OCI-LY7 (cell line): ENCODE data around the gene ABCC3. TPM values are rescaled to one million over a fixed set of nuclear protein-coding genes. Genes with fewer than 3 reads are reported as not detected.

Experiments used
- BruUV-seq: library from RNA; stranded (reverse); fragments of 400-500 nt; replicated peaks from 2 replicates; lab custom pipeline; 2021; lab: Mats Ljungman, UMichigan
- CTCF ChIA-PET: fragments of 300-600 bp; sonication (Branson Sonifier 250); formaldehyde crosslinking; loops from one replicate; lab custom pipeline; 2022; ENCODE audit warnings: antibody characterized with exemption; ENCODE audit not compliant: unreplicated experiment; lab: Charles Lee
- POLR2A ChIA-PET: fragments of 300-600 bp; sonication (Branson Sonifier 250); formaldehyde crosslinking; loops from one replicate; lab custom pipeline; 2022; ENCODE audit warnings: antibody characterized with exemption; lab: Charles Lee
- DNase-seq: peaks from one replicate; pipeline ENCODE4 v3.0.0-alpha.2; 2015; ENCODE audit warnings: low spot score
- H2AFZ ChIP-seq: fragments of 200-600 bp; sonication (generic), shearing (Covaris generic); 2 replicates; pipeline ENCODE4 v1.6.1; 2014; ENCODE audit warnings: mild to moderate bottlenecking, antibody characterized with exemption, low read length, moderate library complexity
- H3K27ac ChIP-seq: fragments of 200-600 bp; sonication (generic); 2 replicates; pipeline ENCODE4 v1.5.1; 2014; ENCODE audit warnings: mixed run types, low read depth, mild to moderate bottlenecking, moderate library complexity, low read length, inconsistent platforms; ENCODE audit not compliant: poor library complexity, severe bottlenecking
- H3K36me3 ChIP-seq: fragments of 200-600 bp; sonication (generic); 2 replicates; pipeline ENCODE4 v1.6.1; 2014; ENCODE audit warnings: mild to moderate bottlenecking, antibody characterized with exemption, low read length, moderate library complexity, mixed read lengths; ENCODE audit not compliant: insufficient read depth
- H3K4me1 ChIP-seq: fragments of 200-600 bp; sonication (generic); 2 replicates; pipeline ENCODE4 v1.5.1; 2014; ENCODE audit warnings: mild to moderate bottlenecking, low read length; ENCODE audit not compliant: insufficient read depth, poor library complexity, severe bottlenecking
- H3K4me2 ChIP-seq: fragments of 200-600 bp; sonication (generic); 2 replicates; pipeline ENCODE4 v1.6.1; 2014; ENCODE audit warnings: mild to moderate bottlenecking, low read length
- H3K4me3 ChIP-seq: fragments of 200-600 bp; sonication (generic); 2 replicates; pipeline ENCODE4 v1.5.1; 2014; ENCODE audit warnings: mild to moderate bottlenecking, low read depth, low read length; ENCODE audit not compliant: poor library complexity, severe bottlenecking
- H3K79me2 ChIP-seq: fragments of 200-600 bp; sonication (generic); 2 replicates; pipeline ENCODE4 v1.6.1; 2016; ENCODE audit warnings: low read depth, mild to moderate bottlenecking, low read length, moderate library complexity, mixed read lengths; ENCODE audit not compliant: insufficient read depth
- H3K9me2 ChIP-seq: fragments of 200-600 bp; sonication (generic); 2 replicates; pipeline ENCODE4 v1.6.1; 2016; ENCODE audit warnings: mild to moderate bottlenecking, low read length, mixed read lengths; ENCODE audit not compliant: insufficient read depth
- H3K9me3 ChIP-seq: fragments of 200-600 bp; sonication (generic); 2 replicates; pipeline ENCODE4 v1.6.1; 2014; ENCODE audit warnings: mild to moderate bottlenecking, mixed run types, low read length, mixed read lengths
- H4K20me1 ChIP-seq: fragments of 200-600 bp; sonication (generic); 2 replicates; pipeline ENCODE4 v1.6.1; 2014; ENCODE audit warnings: mild to moderate bottlenecking, antibody characterized with exemption, low read length, moderate library complexity, mixed read lengths; ENCODE audit not compliant: insufficient read depth
- EZH2phosphoT487 ChIP-seq: fragments of 200-600 bp; sonication (generic); IDR thresholded peaks from 2 replicates; pipeline ENCODE4 v1.6.1; 2018; ENCODE audit warnings: low read depth, borderline replicate concordance, mild to moderate bottlenecking, mixed run types, antibody characterized with exemption, low read length, moderate library complexity, mixed read lengths
- intact Hi-C: fragments of 100-400 bp; cut with micrococcal nuclease; formaldehyde crosslinking; loops from one replicate; pipeline ENCODE4 v1.10.0; 2022; ENCODE audit not compliant: unreplicated experiment
- total RNA-seq, 2 experiments: library from RNA; depleted of rRNA in 1 of 2; stranded (reverse); fragments of >200 nt in 1 of 2; shearing (Covaris generic) in 1 of 2; gene quantifications; 2 replicates each; pipeline ENCODE4 v1.2.3, GENCODE V29; 2014 to 2022
- TF ChIP-seq, protein P1 (sequence below): fragments of 200-600 bp; sonication (generic); conservative IDR thresholded peaks from 2 replicates; pipeline ENCODE4 v1.5.1; 2014; ENCODE audit warnings: mild to moderate bottlenecking, antibody characterized with exemption, low read length, moderate library complexity, mixed read lengths

The ABCC3 gene
- total RNA-seq, 2 experiments from 2014 or later = not detected

DNA sequence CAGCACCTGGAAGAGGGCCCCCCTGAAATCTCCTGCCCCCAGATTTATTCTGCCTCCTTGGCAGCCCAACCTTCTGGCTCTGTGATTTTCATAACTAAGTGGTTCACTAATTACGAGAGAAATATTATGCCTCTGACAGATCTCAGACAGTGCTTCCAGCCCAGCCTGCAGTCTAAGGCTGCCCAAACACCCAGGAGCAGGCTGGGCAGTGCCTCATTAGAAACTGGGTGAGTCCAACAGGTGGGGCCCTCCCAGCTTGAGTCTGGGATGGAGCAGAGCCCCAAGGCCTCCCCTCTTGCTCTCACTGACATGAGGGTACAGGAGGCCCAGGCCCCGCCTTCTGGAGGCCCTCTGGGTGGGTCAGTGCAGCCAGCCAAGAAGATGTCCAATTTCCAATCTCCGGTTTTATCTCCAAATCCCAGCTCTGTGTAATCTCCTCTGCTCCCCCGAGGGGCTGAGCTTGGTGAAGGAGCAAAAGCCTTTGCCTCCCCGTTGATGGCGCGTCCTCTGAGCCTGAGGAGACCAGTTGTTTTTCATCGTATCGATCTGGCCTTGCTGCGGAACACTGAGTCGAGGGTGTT lies 20.1 kb upstream of the ABCC3 start:
- no peak for DNase-seq
- Histone ChIP-seq H3K4me3 (no peak overlapping the region), H3K4me1 (no peaks in the 10 kb centered on the region), H3K9me3 (no peaks in the 10 kb centered on the region), H2AFZ (no peak overlapping the region), H4K20me1 (no peaks in the 10 kb centered on the region), H3K27ac (no peak overlapping the region), H3K9me2 (no peaks in the 10 kb centered on the region), H3K79me2 (no peaks in the 10 kb centered on the region), H3K4me2 (no peak overlapping the region), H3K36me3 (no peaks in the 10 kb centered on the region)
- TF ChIP-seq, protein P1, sequence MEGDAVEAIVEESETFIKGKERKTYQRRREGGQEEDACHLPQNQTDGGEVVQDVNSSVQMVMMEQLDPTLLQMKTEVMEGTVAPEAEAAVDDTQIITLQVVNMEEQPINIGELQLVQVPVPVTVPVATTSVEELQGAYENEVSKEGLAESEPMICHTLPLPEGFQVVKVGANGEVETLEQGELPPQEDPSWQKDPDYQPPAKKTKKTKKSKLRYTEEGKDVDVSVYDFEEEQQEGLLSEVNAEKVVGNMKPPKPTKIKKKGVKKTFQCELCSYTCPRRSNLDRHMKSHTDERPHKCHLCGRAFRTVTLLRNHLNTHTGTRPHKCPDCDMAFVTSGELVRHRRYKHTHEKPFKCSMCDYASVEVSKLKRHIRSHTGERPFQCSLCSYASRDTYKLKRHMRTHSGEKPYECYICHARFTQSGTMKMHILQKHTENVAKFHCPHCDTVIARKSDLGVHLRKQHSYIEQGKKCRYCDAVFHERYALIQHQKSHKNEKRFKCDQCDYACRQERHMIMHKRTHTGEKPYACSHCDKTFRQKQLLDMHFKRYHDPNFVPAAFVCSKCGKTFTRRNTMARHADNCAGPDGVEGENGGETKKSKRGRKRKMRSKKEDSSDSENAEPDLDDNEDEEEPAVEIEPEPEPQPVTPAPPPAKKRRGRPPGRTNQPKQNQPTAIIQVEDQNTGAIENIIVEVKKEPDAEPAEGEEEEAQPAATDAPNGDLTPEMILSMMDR = no peak
- no peak for TF ChIP-seq EZH2phosphoT487
- ChIA-PET CTCF (no interaction called here), POLR2A (no interaction called here)
- no TSS peak for BruUV-seq
- intact Hi-C loops = no loop called here

DNA sequence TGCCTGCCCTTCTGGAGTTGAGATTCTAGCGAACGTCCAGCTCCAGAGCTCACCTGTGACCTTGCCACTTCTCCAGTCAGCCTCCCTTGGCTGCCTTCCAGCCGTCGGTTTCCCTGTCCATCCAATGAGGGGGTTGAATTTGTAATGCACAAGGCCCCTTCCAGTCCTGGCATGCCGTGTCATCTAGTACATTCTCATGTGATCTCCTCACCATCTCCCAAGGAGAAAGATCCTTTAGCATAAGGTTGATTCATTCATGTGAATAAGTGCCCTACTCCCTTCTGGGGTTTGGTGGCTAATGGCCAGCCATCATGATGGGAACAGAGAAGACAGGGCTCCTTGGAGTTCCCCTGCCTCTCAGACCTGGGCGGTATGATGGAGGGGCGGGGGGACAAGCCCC lies 18.9 kb upstream of the ABCC3 start:
- H3K4me2 ChIP-seq = no peak overlapping the region
- intact Hi-C loops = no loop called here
- no peak for DNase-seq
- no peaks in the 10 kb centered on the region for H4K20me1 ChIP-seq
- ChIA-PET CTCF (no interaction called here), POLR2A (no interaction called here)
- no peak overlapping the region for H3K27ac ChIP-seq
- TF ChIP-seq, protein P1 = no peak
- TF ChIP-seq EZH2phosphoT487 = no peak
- H2AFZ ChIP-seq = no peak overlapping the region
- H3K4me3 ChIP-seq = no peak overlapping the region
- H3K4me1 ChIP-seq = no peaks in the 10 kb centered on the region
- no peaks in the 10 kb centered on the region for H3K9me3 ChIP-seq
- BruUV-seq = no TSS peak
- H3K79me2 ChIP-seq = no peaks in the 10 kb centered on the region
- H3K36me3 ChIP-seq = no peaks in the 10 kb centered on the region
- no peaks in the 10 kb centered on the region for H3K9me2 ChIP-seq

GRCh38 chr17:50618300-50618699 lies 16.4 kb upstream of the ABCC3 start:
- Histone ChIP-seq H3K27ac (no peak overlapping the region), H2AFZ (no peak overlapping the region)
- BruUV-seq = no TSS peak

More at GRCh38 chr17:50618300-50618699, 16.4 kb upstream of the ABCC3 start:
- Histone ChIP-seq H3K36me3 (no peaks in the 10 kb centered on the region), H3K4me1 (no peaks in the 10 kb centered on the region), H3K4me3 (no peak overlapping the region), H3K9me3 (no peaks in the 10 kb centered on the region), H3K9me2 (no peaks in the 10 kb centered on the region), H3K4me2 (no peak overlapping the region), H3K79me2 (no peaks in the 10 kb centered on the region), H4K20me1 (no peaks in the 10 kb centered on the region)
- ChIA-PET CTCF (no interaction called here), POLR2A (interaction anchor here (0.6 kb wide), 1 partner anchor 99 kb away, joined by 3 read pairs; no protein-coding TSS in a partner anchor)
- no peak for TF ChIP-seq EZH2phosphoT487
- TF ChIP-seq, protein P1 = no peak
- no peak for DNase-seq
- intact Hi-C loops = no loop called here
